Colonic mucosa (tissue), 4 donors: ENCODE data around the gene ATP10A. TPM values are rescaled to one million over a fixed set of nuclear protein-coding genes. Genes with fewer than 3 reads are reported as not detected.

Experiments used
- DNase-seq: peaks from one replicate; pipeline ENCODE4 v3.0.0-alpha.2; 2020
- H3K27ac ChIP-seq: fragments of 200-600 bp; one replicate; pipeline ENCODE4 v1.8.0; 2021
- H3K27me3 ChIP-seq: fragments of 200-600 bp; one replicate; pipeline ENCODE4 v1.8.0; 2021
- H3K36me3 ChIP-seq: fragments of 200-600 bp; one replicate; pipeline ENCODE4 v1.8.0; 2021
- H3K4me1 ChIP-seq: fragments of 200-600 bp; one replicate; pipeline ENCODE4 v1.8.0; 2021; ENCODE audit warnings: mild to moderate bottlenecking
- H3K4me3 ChIP-seq: fragments of 200-600 bp; one replicate; pipeline ENCODE4 v1.8.0; 2021
- H3K9ac ChIP-seq, 2 donors: one replicate each; pipeline ENCODE4 v1.7.0; 2013; ENCODE audit warnings: control low read depth in 2 of 2, low read depth in 2 of 2, low read length in 2 of 2
- H3K9me3 ChIP-seq: fragments of 200-600 bp; one replicate; pipeline ENCODE4 v1.8.0; 2021
- CTCF ChIP-seq: fragments of 200-600 bp; IDR thresholded peaks from one replicate; pipeline ENCODE4 v1.8.0; 2022; ENCODE audit warnings: antibody characterized with exemption, mild to moderate bottlenecking
- intact Hi-C: fragments of 100-400 bp; cut with DNase I; formaldehyde crosslinking; loops from one replicate; pipeline ENCODE4 v1.14.1; 2022
- total RNA-seq, 2 donors: library from RNA; stranded (reverse); fragmentation: NEBNext Ultra II Directional in 1 of 2; extraction: Animal tissue kit (Norgen Biotek cat#: 25700) in 1 of 2; gene quantifications; one replicate each; pipeline ENCODE4 v1.2.1, GENCODE V29; 2021
- donor health status: healthy.
- donor health status: DM: no; HTN: no; CAD: no.
- donor health status: DM: no; HTN: no; CAD: no.

The ATP10A gene
- total RNA-seq, 2 donors from 2014 or later: 0.89 to 1.0 TPM

- Histone ChIP-seq H3K4me1 (no peaks in the 10 kb centered on the region), H3K27me3 (no peaks in the 10 kb centered on the region), H3K4me3 (no peak overlapping the region), H3K27ac (no peak overlapping the region), H3K36me3 (no peaks in the 10 kb centered on the region), H3K9me3 (no peaks in the 10 kb centered on the region), H3K9ac (no peak overlapping the region)
- intact Hi-C loops: no loop called here
- no peak for TF ChIP-seq CTCF
- no peak for DNase-seq
These were observed 146.6 kb downstream of the ATP10A start for GRCh38 chr15:25716414-25717126.

GRCh38 chr15:25715536-25716413, 147.4 kb downstream of the ATP10A start:
- no peak for TF ChIP-seq CTCF
- Histone ChIP-seq H3K4me3 (no peak overlapping the region), H3K9me3 (no peaks in the 10 kb centered on the region), H3K9ac (no peak overlapping the region), H3K4me1 (no peaks in the 10 kb centered on the region), H3K36me3 (no peaks in the 10 kb centered on the region), H3K27ac (no peak overlapping the region), H3K27me3 (no peaks in the 10 kb centered on the region)
- intact Hi-C loops: no loop called here
- DNase-seq: no peak

- Histone ChIP-seq H3K9ac (no peak overlapping the region), H3K27ac (no peak overlapping the region), H3K4me1 (no peaks in the 10 kb centered on the region), H3K4me3 (no peak overlapping the region), H3K9me3 (no peaks in the 10 kb centered on the region), H3K36me3 (no peaks in the 10 kb centered on the region), H3K27me3 (no peaks in the 10 kb centered on the region)
- TF ChIP-seq CTCF: no peak
- intact Hi-C loops: no loop called here
- DNase-seq: no peak
These were observed 148.6 kb downstream of the ATP10A start for GRCh38 chr15:25714538-25714840.

- Histone ChIP-seq H3K36me3 (no peaks in the 10 kb centered on the region), H3K9ac (no peak overlapping the region), H3K27me3 (no peaks in the 10 kb centered on the region), H3K4me1 (no peaks in the 10 kb centered on the region), H3K4me3 (no peak overlapping the region), H3K9me3 (no peaks in the 10 kb centered on the region), H3K27ac (no peak overlapping the region)
- no peak for DNase-seq
- no peak for TF ChIP-seq CTCF
- intact Hi-C loops: no loop called here
These were observed 149.2 kb downstream of the ATP10A start for GRCh38 chr15:25713736-25714537.

- no peak for TF ChIP-seq CTCF
- H3K9ac ChIP-seq: no peak overlapping the region
- intact Hi-C loops: no loop called here
- DNase-seq: no peak
- H3K27me3 ChIP-seq: no peaks in the 10 kb centered on the region
- no peak overlapping the region for H3K27ac ChIP-seq
- no peaks in the 10 kb centered on the region for H3K36me3 ChIP-seq
- H3K9me3 ChIP-seq: no peaks in the 10 kb centered on the region
- H3K4me3 ChIP-seq: no peak overlapping the region
- no peaks in the 10 kb centered on the region for H3K4me1 ChIP-seq
These were observed 150.2 kb downstream of the ATP10A start for GRCh38 chr15:25712961-25713355.
